ENCODE data around the gene LRCOL1.

LRCOL1 gene

DNA sequence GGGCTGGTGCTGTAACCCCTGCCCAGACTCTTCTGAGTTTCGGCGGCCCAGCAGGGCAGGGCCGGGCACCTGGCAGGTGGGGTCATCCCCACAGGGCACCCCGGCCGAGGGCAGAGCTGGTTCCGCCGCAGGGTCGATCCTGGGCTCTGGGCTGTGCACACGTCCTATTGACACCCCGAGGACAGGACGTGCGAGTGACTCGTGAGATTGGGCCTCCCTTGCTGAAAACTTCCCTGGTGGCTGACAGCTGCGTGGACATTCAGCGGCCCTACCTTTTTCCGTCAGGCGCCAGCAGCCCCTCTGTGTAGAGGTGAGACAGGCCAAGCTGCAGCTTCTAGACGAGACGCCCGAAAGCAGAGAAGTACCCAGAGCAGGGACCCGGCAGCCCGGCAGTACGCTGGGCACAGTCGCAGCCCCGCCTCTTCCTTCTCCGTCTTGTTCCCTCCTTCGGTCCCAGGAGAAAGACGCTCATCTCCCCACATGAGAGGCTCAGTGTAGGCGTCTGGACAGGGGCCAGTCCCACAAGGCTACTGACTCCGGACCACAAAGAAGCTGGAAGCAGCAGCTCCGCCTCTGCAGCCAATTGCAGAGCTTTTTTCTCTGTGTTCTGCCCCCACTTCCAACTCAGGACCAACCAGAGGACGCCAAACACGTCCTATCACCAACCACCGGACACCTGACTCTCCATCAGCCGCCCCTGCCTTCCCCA lies at the start of gene LRCOL1:
Gene LRCOL1, minus strand, starts transcription at position 532 of the 709 bp plus-strand sequence. CDS start 4,331 bp downstream, outside the sequence.
- ATAC-seq = no peak
- Mint-ChIP-seq H3K27me3 (peaks cover 68% of the 10 kb centered on the region), H3K4me1 (peaks cover 36% of the 10 kb centered on the region), H3K9me3 (peaks cover 0 to 17% of the 10 kb centered on the region in 2 donors), H3K27ac (no peak within 1 kb of the TSS), H3K4me3 (peak within 1 kb of the TSS in 1 of 2 donors; percentile 57)
- DNase-seq = no peak

DNA sequence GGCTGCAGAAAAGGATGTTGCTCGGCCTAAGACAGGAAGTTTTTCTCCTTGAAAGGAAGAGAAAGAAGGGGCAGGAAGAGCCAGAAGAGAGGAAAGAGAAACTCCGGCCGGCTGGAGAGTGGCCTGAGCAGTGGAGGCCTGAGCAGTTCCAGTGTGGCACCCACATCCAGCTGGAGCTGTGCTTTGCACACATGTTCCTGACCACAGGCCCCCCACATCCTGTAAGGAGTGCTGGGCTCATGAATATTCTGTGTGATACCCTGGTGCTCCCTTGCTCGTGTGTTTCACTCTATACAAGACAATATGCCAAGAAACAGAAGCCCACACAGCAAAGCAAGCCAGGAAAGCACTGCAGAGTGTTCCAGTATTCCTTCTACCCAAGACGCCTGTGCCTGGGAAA lies 49.7 kb upstream of the LRCOL1 start:
- ATAC-seq = no peak
- DNase-seq = no peak
- peaks cover 21% of the 10 kb centered on the region for H3K4me1 Mint-ChIP-seq
- H3K27me3 Mint-ChIP-seq = no peaks in the 10 kb centered on the region
- no peak overlapping the region for H3K27ac Mint-ChIP-seq
- no peak overlapping the region for H3K4me3 Mint-ChIP-seq
- H3K9me3 Mint-ChIP-seq = no peaks in the 10 kb centered on the region

DNA sequence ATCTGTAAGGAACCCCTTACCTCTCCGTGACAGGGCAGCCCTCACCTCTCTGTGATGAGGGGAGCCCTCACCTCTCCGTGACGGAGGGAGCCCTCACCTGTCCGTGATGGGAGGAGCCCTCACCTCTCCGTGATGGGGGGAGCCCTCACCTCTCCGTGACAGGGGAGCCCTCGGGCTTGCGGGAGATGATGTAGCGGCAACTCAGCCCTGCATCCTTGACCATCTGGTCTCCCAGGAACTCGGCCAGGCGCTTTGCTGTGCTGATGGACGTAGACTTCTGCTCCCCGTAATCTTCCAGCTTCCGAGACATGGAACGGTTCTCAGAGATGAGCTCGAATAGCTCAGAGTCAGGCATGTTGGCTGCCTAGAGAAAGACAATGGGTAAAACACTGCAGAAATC lies 48.8 kb upstream of the LRCOL1 start:
- Mint-ChIP-seq H3K4me1 (peaks cover 21% of the 10 kb centered on the region), H3K27ac (no peak overlapping the region), H3K9me3 (no peaks in the 10 kb centered on the region), H3K4me3 (no peak overlapping the region), H3K27me3 (no peaks in the 10 kb centered on the region)
- ATAC-seq = no peak
- no peak for DNase-seq

DNA sequence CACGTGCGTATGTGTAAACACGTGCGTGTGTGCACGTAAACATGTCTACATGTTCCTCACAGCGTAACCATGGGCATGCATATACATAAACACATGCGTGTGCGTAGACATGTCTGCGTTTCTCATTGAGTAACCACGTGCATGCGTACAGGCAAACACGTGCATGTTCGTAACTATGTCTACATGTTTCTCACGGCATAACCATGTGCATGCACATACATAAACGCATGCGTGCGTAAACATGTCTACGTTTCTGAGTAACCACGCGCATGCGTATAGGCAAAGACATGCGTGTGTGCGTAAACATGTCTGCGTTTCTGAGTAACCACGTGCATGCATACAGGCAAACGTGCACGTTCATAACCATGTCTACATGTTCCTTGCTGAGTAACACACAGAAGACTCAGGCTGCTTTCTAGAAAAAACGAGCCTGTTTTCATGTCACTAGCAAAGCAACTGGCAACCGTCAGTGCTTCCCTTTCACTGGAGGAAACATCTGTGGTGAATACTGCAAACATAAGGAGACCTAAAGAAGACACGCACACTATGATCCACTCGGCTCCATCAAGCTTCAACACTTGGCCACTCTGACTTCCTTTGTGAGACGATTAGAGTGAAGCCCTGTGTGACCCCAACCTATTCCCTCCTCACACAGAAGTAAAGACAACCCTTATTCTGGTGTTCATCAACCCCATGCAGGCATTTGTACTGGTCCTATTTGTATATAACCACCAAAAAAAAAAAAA lies 47.9 kb upstream of the LRCOL1 start:
- peaks cover 18% of the 10 kb centered on the region for H3K4me1 Mint-ChIP-seq
- no peak for ATAC-seq
- no peaks in the 10 kb centered on the region for H3K27me3 Mint-ChIP-seq
- no peak overlapping the region for H3K27ac Mint-ChIP-seq
- DNase-seq = no peak
- no peak overlapping the region for H3K4me3 Mint-ChIP-seq
- H3K9me3 Mint-ChIP-seq = no peaks in the 10 kb centered on the region

DNA sequence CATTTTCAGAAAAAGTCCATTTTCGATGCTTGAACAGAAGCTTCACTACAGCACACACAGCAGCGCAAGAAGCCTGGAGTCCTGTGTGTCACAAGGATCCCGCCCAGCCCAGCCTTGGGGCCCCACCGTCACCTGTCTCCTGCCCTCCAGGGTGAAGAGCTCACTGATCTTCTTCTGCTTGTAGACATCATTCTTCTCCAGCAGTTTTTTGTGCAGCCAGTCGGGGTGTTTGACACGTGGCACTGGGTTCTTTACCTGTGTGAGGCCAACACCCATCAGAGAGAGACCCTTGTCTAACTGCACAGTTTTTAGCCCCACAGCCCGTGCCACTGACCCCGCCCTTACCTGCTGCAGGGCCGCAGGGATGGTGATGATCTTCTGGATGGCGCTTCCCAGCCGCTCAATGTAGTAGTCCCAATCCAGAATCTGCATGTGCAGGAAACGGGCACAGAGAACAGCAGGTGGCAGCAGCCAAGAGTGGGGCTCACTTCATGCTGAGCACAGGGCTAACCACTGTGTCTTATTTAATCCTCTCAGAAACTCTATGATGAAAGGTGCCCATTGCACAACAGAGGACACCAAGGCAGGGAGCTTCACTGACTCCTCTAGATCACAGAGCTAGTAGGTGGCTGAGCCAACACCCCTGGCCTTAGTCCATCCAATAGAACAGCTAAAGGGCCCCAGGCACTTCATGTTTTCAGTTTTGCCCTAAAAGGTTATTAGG lies 46.8 kb upstream of the LRCOL1 start:
- no peak overlapping the region for H3K4me3 Mint-ChIP-seq
- H3K27me3 Mint-ChIP-seq = no peaks in the 10 kb centered on the region
- H3K4me1 Mint-ChIP-seq = peaks cover 9% of the 10 kb centered on the region
- no peak overlapping the region for H3K27ac Mint-ChIP-seq
- no peaks in the 10 kb centered on the region for H3K9me3 Mint-ChIP-seq
- ATAC-seq = no peak
- no peak for DNase-seq

DNA sequence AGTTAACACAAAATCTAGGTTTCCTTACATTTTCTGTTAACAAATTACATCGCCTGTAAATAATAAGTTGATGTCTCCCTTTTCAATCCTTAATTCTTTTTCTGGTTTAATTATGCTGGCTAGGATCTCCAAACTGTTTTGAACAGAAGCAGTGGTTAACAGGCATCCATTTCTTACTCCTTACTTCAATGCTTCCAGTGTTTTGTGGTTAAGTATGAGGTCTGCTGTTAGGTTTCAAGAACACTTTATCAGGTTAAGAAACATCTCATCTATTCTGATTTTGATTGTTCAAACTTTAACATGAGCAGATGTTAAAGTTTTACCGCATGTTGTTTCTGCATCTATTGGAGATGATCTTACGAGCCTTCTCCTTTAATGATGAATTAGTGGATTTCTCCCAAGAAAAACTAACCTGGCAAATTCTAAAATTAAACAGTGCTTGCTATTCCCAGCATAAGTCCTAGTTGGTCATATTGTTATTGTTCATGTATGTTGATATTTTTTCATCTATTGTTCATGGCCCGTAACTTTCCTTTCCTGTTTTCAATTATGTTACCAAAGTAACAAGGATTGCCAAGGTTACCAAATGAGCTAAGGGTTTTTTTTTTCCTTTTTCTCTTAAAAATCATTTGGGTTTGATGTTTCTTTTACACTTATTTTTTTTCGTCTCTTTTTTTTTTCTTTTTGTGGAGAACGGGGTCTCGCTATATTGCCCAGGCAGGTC lies 43.3 kb upstream of the LRCOL1 start:
- Mint-ChIP-seq H3K9me3 (no peaks in the 10 kb centered on the region), H3K27me3 (no peaks in the 10 kb centered on the region), H3K4me3 (no peak overlapping the region), H3K4me1 (no peaks in the 10 kb centered on the region), H3K27ac (no peak overlapping the region)
- ATAC-seq (no peak), DNase-seq (no peak)

DNA sequence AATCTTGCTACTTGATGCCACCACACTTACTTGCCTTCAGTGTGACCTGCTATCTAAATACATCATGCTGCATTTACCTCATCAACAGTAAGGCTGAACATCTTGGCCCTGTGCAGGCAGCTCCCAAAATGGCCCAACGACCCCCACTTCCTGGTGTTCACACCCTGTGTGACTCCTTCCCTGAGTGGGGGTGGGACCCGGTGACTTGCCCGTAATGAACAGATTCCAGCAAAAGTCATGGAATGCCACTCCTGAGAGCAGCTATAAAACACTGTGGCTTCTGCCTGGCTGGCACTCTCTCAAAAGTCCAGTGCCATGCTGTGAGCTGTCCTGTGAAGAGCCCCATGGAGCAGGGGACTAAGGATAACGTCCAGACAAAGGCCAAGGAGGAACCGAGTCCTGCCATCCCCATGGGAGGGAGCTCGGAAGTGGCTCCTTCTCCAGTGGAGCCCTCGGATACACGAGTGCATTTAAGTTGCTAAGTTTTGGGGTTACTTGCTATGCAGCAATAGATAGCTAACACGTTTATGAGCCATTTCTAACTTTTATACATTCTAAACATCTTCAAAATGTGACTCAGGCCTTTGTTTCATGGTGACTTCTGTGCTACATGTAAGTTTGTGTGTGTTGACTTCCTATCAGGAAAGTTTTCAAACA lies 41.2 kb upstream of the LRCOL1 start:
- DNase-seq (no peak), ATAC-seq (no peak)
- H3K27me3 Mint-ChIP-seq = no peaks in the 10 kb centered on the region
- no peaks in the 10 kb centered on the region for H3K4me1 Mint-ChIP-seq
- no peaks in the 10 kb centered on the region for H3K9me3 Mint-ChIP-seq
- no peak overlapping the region for H3K27ac Mint-ChIP-seq
- H3K4me3 Mint-ChIP-seq = no peak overlapping the region

DNA sequence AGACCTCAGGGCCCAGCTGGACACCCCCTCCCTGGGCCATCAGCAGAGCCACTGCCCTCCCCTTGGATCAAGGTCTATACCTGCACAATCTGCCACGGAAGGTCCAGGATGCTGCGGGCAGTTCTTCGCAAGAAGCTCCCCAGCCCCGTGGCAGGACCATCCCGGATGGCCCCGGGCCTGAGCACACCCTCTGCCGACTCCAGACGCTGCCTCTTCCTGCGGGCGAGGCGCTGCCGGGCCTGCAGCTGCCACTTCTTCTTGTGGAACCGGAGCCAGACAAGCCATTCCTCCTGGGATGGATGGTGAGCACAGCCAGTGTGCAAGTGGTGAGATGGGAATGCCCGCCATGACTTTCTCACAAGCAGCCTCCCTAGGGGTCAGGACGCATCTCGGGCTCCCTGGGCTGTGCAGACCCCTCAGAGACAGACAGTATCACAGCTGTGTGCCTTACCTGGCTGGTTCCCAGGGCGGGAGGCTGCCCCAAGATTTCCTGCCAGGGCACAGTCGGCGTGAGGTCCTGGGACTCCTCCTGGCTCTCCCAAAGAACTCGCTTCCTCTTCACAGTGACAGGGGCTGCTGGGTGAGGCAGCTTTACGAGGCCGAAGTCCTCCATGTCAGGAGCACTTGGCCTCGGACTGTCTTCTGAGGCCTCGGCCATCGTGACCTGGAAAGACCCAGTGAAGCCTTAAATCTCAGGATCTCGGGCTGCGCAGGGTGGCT lies 39.0 kb upstream of the LRCOL1 start:
- H3K27ac Mint-ChIP-seq = no peak overlapping the region
- H3K9me3 Mint-ChIP-seq = no peaks in the 10 kb centered on the region
- H3K4me3 Mint-ChIP-seq = no peak overlapping the region
- no peak for ATAC-seq
- no peak for DNase-seq
- no peaks in the 10 kb centered on the region for H3K27me3 Mint-ChIP-seq
- no peaks in the 10 kb centered on the region for H3K4me1 Mint-ChIP-seq

DNA sequence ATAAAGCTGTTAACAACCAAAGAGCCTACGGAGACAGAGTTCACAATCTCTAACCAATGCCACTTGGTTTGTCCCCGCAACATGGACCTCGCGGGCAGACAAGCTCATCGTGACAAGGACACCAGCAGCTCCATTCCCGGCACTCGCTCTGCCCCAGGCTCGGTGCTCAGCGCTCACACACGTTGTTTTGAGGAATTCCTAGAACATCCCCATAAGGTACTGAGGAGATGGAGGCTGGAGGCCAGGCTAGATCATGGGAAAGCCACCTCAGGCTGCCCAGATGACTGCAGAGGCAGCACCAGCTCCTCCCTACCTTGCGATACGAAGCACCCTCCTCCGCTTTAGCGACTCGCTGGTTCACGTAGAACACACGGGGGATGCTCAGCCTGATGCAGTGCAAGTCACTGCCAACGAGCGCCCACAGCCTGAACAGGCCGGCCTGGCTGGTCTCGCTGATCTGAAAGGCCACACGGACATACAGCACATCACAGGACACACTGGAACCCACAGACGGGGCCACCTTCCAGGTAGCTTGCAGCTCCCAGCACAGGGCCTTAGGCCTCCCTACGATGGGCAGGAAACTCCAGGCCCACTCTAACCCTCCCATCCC lies 38.3 kb upstream of the LRCOL1 start:
- no peak for ATAC-seq
- no peak overlapping the region for H3K4me3 Mint-ChIP-seq
- H3K9me3 Mint-ChIP-seq = no peaks in the 10 kb centered on the region
- H3K27ac Mint-ChIP-seq = no peak overlapping the region
- no peak for DNase-seq
- no peaks in the 10 kb centered on the region for H3K27me3 Mint-ChIP-seq
- no peaks in the 10 kb centered on the region for H3K4me1 Mint-ChIP-seq

DNA sequence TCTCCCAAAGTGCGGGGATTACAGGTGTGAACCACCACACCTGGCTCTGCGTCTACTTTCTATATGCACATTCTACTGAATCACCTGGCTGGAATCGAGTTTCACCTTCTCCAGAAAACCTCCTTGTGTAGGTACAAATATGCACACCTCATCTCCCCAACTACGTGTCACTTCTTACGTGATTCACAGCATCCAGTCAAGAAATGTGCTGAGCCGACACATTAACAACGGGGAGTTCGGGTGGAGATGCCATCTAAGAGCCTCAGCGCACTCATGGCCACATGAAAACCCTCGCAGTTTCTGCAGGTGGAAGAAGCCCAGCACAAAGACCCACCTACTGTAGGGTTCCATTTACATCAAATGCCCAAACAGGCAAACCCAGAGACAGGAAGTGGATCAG lies 37.5 kb upstream of the LRCOL1 start:
- H3K4me1 Mint-ChIP-seq = no peaks in the 10 kb centered on the region
- no peak for DNase-seq
- ATAC-seq = no peak
- no peaks in the 10 kb centered on the region for H3K27me3 Mint-ChIP-seq
- no peak overlapping the region for H3K4me3 Mint-ChIP-seq
- peak overlapping the region in 1 of 2 donors; percentile 69 for H3K27ac Mint-ChIP-seq
- H3K9me3 Mint-ChIP-seq = no peaks in the 10 kb centered on the region

DNA sequence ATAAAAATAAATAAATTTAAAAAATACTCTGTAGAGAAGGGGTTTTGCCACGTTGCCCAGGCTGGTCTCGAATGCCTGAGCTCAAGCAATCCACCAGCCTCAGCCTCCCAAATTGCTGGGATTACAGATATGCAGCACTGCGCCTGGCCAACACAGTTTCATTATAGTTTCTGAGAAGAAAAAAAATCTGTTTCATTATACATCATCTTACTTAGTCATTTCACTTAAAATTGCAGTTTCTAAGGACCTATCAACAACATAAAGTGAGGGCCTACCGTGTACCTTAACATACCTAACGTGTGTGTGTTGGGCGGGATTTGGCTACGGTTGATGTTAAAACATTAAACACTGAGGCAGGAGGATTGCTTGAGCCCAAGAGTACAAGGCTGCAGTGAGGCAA lies 36.5 kb upstream of the LRCOL1 start:
- no peaks in the 10 kb centered on the region for H3K9me3 Mint-ChIP-seq

DNA sequence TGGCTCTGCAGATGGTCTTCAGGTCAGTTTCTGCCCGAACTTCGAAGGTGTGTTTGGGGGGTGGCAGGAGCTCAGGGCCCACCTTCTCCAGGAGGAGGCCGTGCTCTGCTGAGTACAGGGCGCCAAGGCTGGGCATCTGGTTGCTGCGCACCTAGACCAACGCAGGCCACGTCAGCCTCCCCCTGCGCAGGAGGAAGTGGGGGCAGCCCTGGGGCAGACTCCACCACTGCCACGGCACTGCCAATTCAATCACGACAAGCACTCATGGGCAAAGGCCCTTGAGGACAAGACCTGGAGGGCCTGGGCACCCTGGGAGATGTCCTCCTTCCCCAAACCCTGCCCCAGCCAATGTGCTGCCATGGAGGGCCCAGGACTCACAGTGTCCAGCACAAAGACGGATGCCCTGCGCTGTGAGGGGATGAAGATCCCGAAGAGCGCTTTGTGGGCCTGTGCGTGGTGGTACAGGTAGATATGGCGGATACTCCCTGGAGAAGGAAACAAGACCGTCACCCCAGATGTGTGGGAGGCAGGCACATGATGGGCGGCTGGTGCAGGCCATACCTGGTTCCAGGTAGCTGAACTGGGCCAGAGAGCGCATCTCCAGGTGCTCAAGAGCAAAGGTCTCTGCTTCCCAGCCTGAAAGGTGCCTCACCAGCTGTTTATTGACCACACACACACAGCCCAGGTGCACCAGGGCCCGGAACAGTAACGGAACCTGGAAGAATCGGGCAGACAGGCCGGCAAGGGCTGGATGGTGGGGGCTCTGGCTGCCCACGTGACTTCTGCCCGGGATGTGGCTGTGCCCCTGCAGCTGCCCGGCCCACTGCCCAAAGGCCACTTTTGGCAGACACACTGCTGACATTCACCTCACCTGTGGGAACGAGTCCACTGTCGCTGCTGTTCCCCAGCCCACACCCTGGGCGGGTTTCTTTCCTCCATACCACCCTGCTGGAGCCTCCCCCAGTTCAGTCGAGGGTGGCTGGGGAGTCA lies 32.8 kb upstream of the LRCOL1 start:
- Mint-ChIP-seq H3K9me3 (no peaks in the 10 kb centered on the region), H3K4me1 (no peaks in the 10 kb centered on the region), H3K27ac (peak overlapping the region in 1 of 2 donors; percentile 61), H3K4me3 (no peak overlapping the region), H3K27me3 (no peaks in the 10 kb centered on the region)
- DNase-seq = no peak
- ATAC-seq = no peak

More for the DNA sequence above, 36.5 kb upstream of the LRCOL1 start:
- Mint-ChIP-seq H3K27ac (no peak overlapping the region), H3K27me3 (no peaks in the 10 kb centered on the region), H3K4me1 (no peaks in the 10 kb centered on the region), H3K4me3 (no peak overlapping the region)
- ATAC-seq = peak; percentile 60
- DNase-seq = no peak
